Psoas muscle (tissue), 8 donors: Measurements from ENCODE around the gene VPS41. TPM values are rescaled to one million over a fixed set of nuclear protein-coding genes. Genes with fewer than 3 reads are reported as not detected.

Source experiments
- ATAC-seq, 4 donors: fragments of 200-7000 bp; cut with Tn5 transposase; one replicate each; pipeline ENCODE4 v1.9.1; 2020; ENCODE audit warnings: moderate library complexity in 3 of 4, mild to moderate bottlenecking in 2 of 4
- DNase-seq, 2 donors: peaks; one replicate each; pipeline ENCODE4 v3.0.0-alpha.2; 2020
- H3K27ac ChIP-seq: fragments of 200-600 bp; one replicate; pipeline ENCODE4 v1.8.0; 2022
- H3K27me3 ChIP-seq, 3 donors: fragments of 200-600 bp in 1 of 3; one replicate each; pipeline versions ENCODE4 v1.6.1 to v1.8.0; 2013 to 2022; ENCODE audit warnings: low read length in 2 of 3, mild to moderate bottlenecking in 2 of 3, moderate library complexity in 1 of 3; ENCODE audit not compliant: insufficient read depth in 3 of 3
- H3K36me3 ChIP-seq, 2 donors: fragments of 200-600 bp in 1 of 2; one replicate each; pipeline versions ENCODE4 v1.6.1 to v1.8.0; 2013 to 2022; ENCODE audit warnings: low read depth in 1 of 2, mild to moderate bottlenecking in 1 of 2, moderate library complexity in 1 of 2; ENCODE audit not compliant: insufficient read depth in 1 of 2
- H3K4me1 ChIP-seq: fragments of 200-600 bp; one replicate; pipeline ENCODE4 v1.8.0; 2022
- H3K4me3 ChIP-seq: fragments of 200-600 bp; one replicate; pipeline ENCODE4 v1.8.0; 2022; ENCODE audit warnings: mild to moderate bottlenecking
- H3K9me3 ChIP-seq: fragments of 200-600 bp; one replicate; pipeline ENCODE4 v1.8.0; 2022
- CTCF ChIP-seq: fragments of 200-600 bp; IDR thresholded peaks from one replicate; pipeline ENCODE4 v1.8.0; 2022; ENCODE audit warnings: antibody characterized with exemption
- WGBS, 3 donors: extraction: QIAGEN DNeasy Blood & Tissue Kit; methylation state at CpG; one replicate each; pipeline versions ENCODE4 v1.1.6 to v1.1.7; 2013; 5-methylcytosine and 5-hydroxymethylcytosine counted together
- intact Hi-C, 2 donors: fragments of 100-400 bp; cut with DNase I; formaldehyde crosslinking; loops; one replicate each; pipeline versions ENCODE4 v1.11.0 to v1.14.2; 2022
- polyA plus RNA-seq, 3 donors: library from polyadenylated mRNA; stranded (reverse); fragments of 200-250 nt; gene quantifications; one replicate each; pipeline ENCODE4 v1.2.3, GENCODE V29; 2013
- total RNA-seq, 4 donors: library from RNA; stranded (reverse); fragmentation: NEBNext Ultra II Directional in 2 of 4; extraction: Animal tissue kit (Norgen Biotek cat#: 25700) in 2 of 4; gene quantifications; one replicate each; pipeline versions ENCODE4 v1.2.1 to v1.2.4, GENCODE V29; 2021 to 2023
- donor health status: healthy with polysubstance abuse.
- donor health status: DM: no; HTN: no; CAD: no; lungs with moderate emphysema.
- donor health status: Bipolar disorder and iron deficiency.
- donor health status: healthy.
- donor health status: DM: yes; HTN: yes; CAD: no.
- donor health status: DM: no; HTN: no; CAD: no.
- donor health status: DM: no; HTN: no; CAD: no.
- donor health status: DM: yes; HTN: yes; CAD: no.

The VPS41 gene
- total and polyA plus RNA-seq, 7 donors, result 4.6 to 28.3 (median 13.8) TPM

DNA sequence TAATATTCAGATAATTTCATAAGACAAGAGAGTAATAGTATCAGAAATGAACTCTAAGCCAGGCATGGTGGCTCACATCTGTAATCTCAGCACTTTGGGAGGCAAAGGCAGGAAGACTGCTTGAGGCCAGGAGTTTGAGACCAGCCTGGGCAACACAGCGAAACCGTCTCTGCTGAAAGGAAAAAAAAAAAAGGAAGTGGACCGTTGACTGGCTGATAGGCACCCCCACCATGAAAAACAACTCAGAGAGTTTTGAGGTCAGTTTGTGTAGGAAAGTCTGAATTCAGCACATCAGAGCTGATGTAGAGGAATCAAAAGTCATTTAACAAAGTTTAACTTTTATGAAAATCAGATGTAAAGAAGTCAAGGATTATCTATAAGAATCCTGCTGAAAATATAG, 214.7 kb downstream of the VPS41 start:
- H3K4me3 ChIP-seq, result no peak overlapping the region
- intact Hi-C loops, result no loop called here
- 62 to 72% (median 70%) methylated on average over 3 of the region's 3 CpGs for WGBS, 3 donors
- ATAC-seq, result no peak
- H3K9me3 ChIP-seq, result peaks cover 4% of the 10 kb centered on the region
- no peak for TF ChIP-seq CTCF
- no peaks in the 10 kb centered on the region for H3K27me3 ChIP-seq
- no peak overlapping the region for H3K27ac ChIP-seq
- H3K4me1 ChIP-seq, result no peaks in the 10 kb centered on the region
- DNase-seq, result no peak
- no peaks in the 10 kb centered on the region for H3K36me3 ChIP-seq

DNA sequence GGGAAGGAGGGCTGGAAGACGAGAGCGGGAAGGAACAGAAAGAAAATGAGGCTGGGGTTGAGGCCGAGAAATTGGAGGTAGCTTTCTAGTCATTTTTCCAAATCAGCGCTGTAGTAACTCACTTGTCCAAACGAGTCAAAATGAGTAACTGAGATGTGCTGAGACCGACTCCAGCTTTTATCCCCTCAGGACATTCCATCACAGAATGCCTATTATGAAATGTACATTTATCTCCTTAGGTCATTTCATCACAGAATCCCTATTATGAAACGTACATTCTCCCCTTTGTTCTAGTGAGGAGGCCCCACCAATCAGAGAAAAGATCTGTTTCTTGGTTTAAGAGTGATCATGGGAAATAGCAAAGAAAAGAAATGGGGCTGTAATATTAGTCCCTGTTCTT, 222.1 kb downstream of the VPS41 start:
- DNase-seq, result no peak
- 85% methylated on average over 7 of the region's 7 CpGs for WGBS, 3 donors
- no peaks in the 10 kb centered on the region for H3K36me3 ChIP-seq
- no peak overlapping the region for H3K4me3 ChIP-seq
- H3K4me1 ChIP-seq, result no peaks in the 10 kb centered on the region
- no peaks in the 10 kb centered on the region for H3K27me3 ChIP-seq
- ATAC-seq, result no peak
- no peak for TF ChIP-seq CTCF
- intact Hi-C loops, result no loop called here
- peaks cover 6% of the 10 kb centered on the region for H3K9me3 ChIP-seq
- no peak overlapping the region for H3K27ac ChIP-seq

GRCh38 chr7:38685851-38686250, 223.1 kb downstream of the VPS41 start:
- no peaks in the 10 kb centered on the region for H3K36me3 ChIP-seq
- intact Hi-C loops, result no loop called here
- no peaks in the 10 kb centered on the region for H3K27me3 ChIP-seq
- DNase-seq (no peak), ATAC-seq (no peak)
- H3K4me1 ChIP-seq, result no peaks in the 10 kb centered on the region
- peaks cover 6% of the 10 kb centered on the region for H3K9me3 ChIP-seq
- 92 to 95% (median 94%) methylated on average over 21 of the region's 21 CpGs for WGBS, 3 donors
- no peak overlapping the region for H3K4me3 ChIP-seq
- no peak overlapping the region for H3K27ac ChIP-seq
- TF ChIP-seq CTCF, result no peak

DNA sequence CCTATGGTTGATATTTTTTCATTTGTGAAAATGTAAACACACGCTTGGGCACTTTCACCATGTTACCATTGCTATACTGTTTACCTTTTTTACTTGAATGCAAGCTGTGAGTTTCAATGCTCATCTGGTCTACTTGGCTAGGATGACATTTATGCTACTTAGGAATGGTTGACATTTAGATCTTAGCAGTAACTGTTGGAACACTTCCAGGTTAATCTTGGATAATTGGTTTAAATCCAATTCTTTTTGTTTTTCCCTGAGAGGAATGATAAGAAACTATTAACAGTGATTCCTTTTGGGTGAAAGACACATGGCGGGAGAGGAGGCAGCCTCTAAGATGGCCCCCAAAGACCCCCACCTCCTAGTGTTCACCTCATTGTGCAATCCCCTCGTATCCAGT, 226.4 kb downstream of the VPS41 start:
- no peak overlapping the region for H3K4me3 ChIP-seq
- 77 to 82% (median 81%) methylated on average over 3 of the region's 3 CpGs for WGBS, 3 donors
- no peak overlapping the region for H3K27ac ChIP-seq
- H3K27me3 ChIP-seq, result no peaks in the 10 kb centered on the region
- intact Hi-C loops, result no loop called here
- DNase-seq (no peak), ATAC-seq (no peak)
- H3K36me3 ChIP-seq, result no peaks in the 10 kb centered on the region
- no peaks in the 10 kb centered on the region for H3K4me1 ChIP-seq
- H3K9me3 ChIP-seq, result peaks cover 6% of the 10 kb centered on the region
- TF ChIP-seq CTCF, result no peak

DNA sequence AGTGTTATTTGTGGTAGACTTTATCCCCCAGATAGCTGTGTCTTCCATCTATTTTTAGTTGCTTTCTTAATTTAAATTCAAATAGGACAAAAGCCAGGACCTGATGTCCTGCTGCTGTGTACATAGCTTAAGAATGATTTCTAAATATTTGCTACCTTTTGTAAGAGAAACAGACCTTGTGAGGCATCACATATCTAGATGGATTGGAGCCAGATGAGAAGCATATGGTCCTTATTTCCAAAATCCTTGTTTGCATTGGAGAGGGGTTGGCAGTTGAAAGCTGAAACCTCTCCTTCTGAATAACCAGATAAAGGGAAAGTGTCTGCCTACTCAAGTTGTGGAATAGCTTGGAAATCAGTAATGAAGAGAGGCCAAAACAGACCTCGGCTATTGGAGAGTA, 227.1 kb downstream of the VPS41 start:
- H3K9me3 ChIP-seq, result peaks cover 6% of the 10 kb centered on the region
- no peak for ATAC-seq
- no peak for TF ChIP-seq CTCF
- H3K4me1 ChIP-seq, result no peaks in the 10 kb centered on the region
- 52 to 70% (median 63%) methylated on average over 1 of the region's 1 CpG for WGBS, 3 donors
- H3K36me3 ChIP-seq, result no peaks in the 10 kb centered on the region
- H3K4me3 ChIP-seq, result no peak overlapping the region
- no peaks in the 10 kb centered on the region for H3K27me3 ChIP-seq
- no peak overlapping the region for H3K27ac ChIP-seq
- DNase-seq, result no peak
- intact Hi-C loops, result no loop called here
